K562 (cell line): ENCODE measurements around the gene FANCD2.

ENCODE experiments used
- CHD2 ChIP-seq: IDR thresholded peaks from 2 replicates; pipeline ENCODE4 v1.6.1; 2011; ENCODE audit warnings: low read depth, low read length
- CTCF ChIP-seq, 3 experiments: IDR thresholded peaks in 2 of 3; conservative IDR thresholded peaks in 1 of 3; 2 replicates each; pipeline ENCODE4 v1.5.1; 2011 to 2012; ENCODE audit warnings: low read length in 3 of 3, mild to moderate bottlenecking in 3 of 3, control low read depth in 2 of 3, improper control_type of control experiment in 1 of 3, inconsistent platforms in 1 of 3, low read depth in 1 of 3, mixed read lengths in 1 of 3, moderate library complexity in 1 of 3; ENCODE audit not compliant: insufficient read depth in 2 of 3
- HDAC2 ChIP-seq: fragments of 450-650 bp; IDR thresholded peaks from 2 replicates; pipeline ENCODE4 v1.6.1; 2016; ENCODE audit warnings: mild to moderate bottlenecking
- REST ChIP-seq, 2 experiments: fragments of 450-650 bp; formaldehyde crosslinking in 1 of 2; IDR thresholded peaks; 2 replicates each; pipeline versions ENCODE4 v1.4.0 to v1.6.1; 2014 to 2020; ENCODE audit warnings: mild to moderate bottlenecking in 2 of 2, borderline replicate concordance in 1 of 2, low read depth in 1 of 2
- TCFL5 ChIP-seq: fragments of 250-450 bp; sonication (Bioruptor Pico); conservative IDR thresholded peaks from 2 replicates; pipeline ENCODE4 v1.6.1; 2021; ENCODE audit warnings: mild to moderate bottlenecking, moderate library complexity, matching md5 sums
- ZC3H11A ChIP-seq: IDR thresholded peaks from 2 replicates; pipeline ENCODE4 v1.6.1; 2012; ENCODE audit warnings: low read depth, low read length, improper control_type of control experiment

GRCh38 chr3:9994086-9994844 lies 32.0 kb upstream of the FANCD2 start:
- TF ChIP-seq CHD2 (no peak), REST (IDR thresholded peaks at IDR 0.05; ENCODE audit: borderline replicate concordance) (no peak), REST (CRISPR knock-in tag; IDR thresholded peaks at IDR 0.05; ENCODE audit: low read depth) (no peak), CTCF (IDR thresholded peaks at IDR 0.05 in 2 of 3, conservative IDR thresholded peaks at IDR 0.05 in 1 of 3; ENCODE audit: insufficient read depth in 2 of 3, low read depth in 1 of 3, low read length in 3 of 3) (no peak), TCFL5 (CRISPR knock-in tag) (no peak), ZC3H11A (no peak), HDAC2 (no peak)
